HepG2 (cell line): Measurements from ENCODE around the gene CCDC116. TPM values are rescaled to one million over a fixed set of nuclear protein-coding genes. Genes with fewer than 3 reads are reported as not detected.

Experiments used
- ATAC-seq: fragments of 200-7000 bp; cut with Tn5 transposase; 3 replicates; pipeline ENCODE4 v1.9.1; 2020; ENCODE audit warnings: mild to moderate bottlenecking, moderate library complexity
- BruUV-seq: library from RNA; stranded (reverse); fragments of 400-500 nt; replicated peaks from 2 replicates; lab custom pipeline; 2021; lab: Mats Ljungman, UMichigan
- CTCF ChIA-PET: fragments of 300-600 bp; formaldehyde crosslinking; extraction: SDS; loops from one replicate; lab custom pipeline; 2021; ENCODE audit warnings: low total read pairs, inconsistent platforms, low intra/inter-chr PET ratio; lab: Yijun Ruan, JAX
- POLR2A ChIA-PET: fragments of 350-600 bp; sonication (Branson Sonifier 250); formaldehyde crosslinking; loops from one replicate; lab custom pipeline; 2020; ENCODE audit warnings: antibody characterized with exemption, inconsistent platforms; lab: Yijun Ruan, JAX
- DNase-seq: peaks from one replicate; pipeline ENCODE4 v3.0.0-alpha.2; 2015; ENCODE audit warnings: low spot score
- FAIRE-seq: peaks from 3 replicates; lab custom pipeline; 2011; peaks lifted over from hg19 to GRCh38; lab: Jason Lieb, UNC
- H2AFZ ChIP-seq: one replicate; pipeline ENCODE4 v1.6.1; 2011; ENCODE audit warnings: low read length, inconsistent platforms
- H3K27ac ChIP-seq: fragments of 300-600 bp; 3 replicates; pipeline ENCODE4 v1.8.0; 2011; ENCODE audit warnings: mixed run types, mild to moderate bottlenecking, mixed read lengths, low read length, inconsistent platforms; ENCODE audit not compliant: insufficient read depth; ENCODE audit errors: extremely low read length
- H3K27me3 ChIP-seq, 2 experiments: fragments of 200-600 bp in 1 of 2; 2 replicates in 1 of 2; 3 replicates in 1 of 2; pipeline versions ENCODE4 v1.6.0 to v1.8.0; 2011; ENCODE audit warnings: low read length in 2 of 2, mild to moderate bottlenecking in 2 of 2, moderate library complexity in 2 of 2, inconsistent platforms in 1 of 2; ENCODE audit not compliant: insufficient read depth in 2 of 2, control insufficient read depth in 1 of 2
- H3K36me3 ChIP-seq, 2 experiments: fragments of 200-600 bp in 1 of 2; replicated peaks in 1 of 2; 2 replicates in 1 of 2; 3 replicates in 1 of 2; pipeline versions ENCODE4 v1.5.1 to v1.8.0; 2011; ENCODE audit warnings: low read length in 2 of 2, inconsistent platforms in 1 of 2; ENCODE audit not compliant: insufficient read depth in 2 of 2, control insufficient read depth in 1 of 2
- H3K4me1 ChIP-seq: 2 replicates; pipeline ENCODE4 v1.5.1; 2012; ENCODE audit warnings: low read length, inconsistent platforms; ENCODE audit not compliant: insufficient read depth
- H3K4me2 ChIP-seq: 2 replicates; pipeline ENCODE4 v1.6.0; 2011; ENCODE audit warnings: low read depth, low read length, inconsistent platforms
- H3K4me3 ChIP-seq, 3 experiments: fragments of 200-600 bp in 1 of 3; sonication (generic), shearing (Covaris generic) in 1 of 3; replicated peaks in 1 of 3; 2 replicates each; pipeline ENCODE4 v1.5.1; 2011 to 2016; ENCODE audit warnings: low read length in 3 of 3, inconsistent platforms in 2 of 3, low read depth in 2 of 3, mild to moderate bottlenecking in 2 of 3, control low read depth in 1 of 3, mixed read lengths in 1 of 3; ENCODE audit not compliant: insufficient read depth in 1 of 3
- H3K79me2 ChIP-seq: one replicate; pipeline ENCODE4 v1.6.1; 2011; ENCODE audit warnings: low read length, inconsistent platforms; ENCODE audit not compliant: insufficient read depth
- H3K9ac ChIP-seq: 2 replicates; pipeline ENCODE4 v1.6.0; 2011; ENCODE audit warnings: mild to moderate bottlenecking, low read depth, low read length, inconsistent platforms; ENCODE audit not compliant: insufficient read depth
- H3K9me3 ChIP-seq: 2 replicates; pipeline ENCODE4 v1.5.1; 2012; ENCODE audit warnings: mild to moderate bottlenecking, low read length
- H4K20me1 ChIP-seq: 2 replicates; pipeline ENCODE4 v1.6.0; 2011; ENCODE audit warnings: inconsistent platforms, mild to moderate bottlenecking, low read length, moderate library complexity; ENCODE audit not compliant: insufficient read depth
- CBX5 ChIP-seq: sonication (generic); formaldehyde crosslinking; IDR thresholded peaks from 2 replicates; pipeline ENCODE4 v1.4.0; 2020; ENCODE audit warnings: missing genetic modification reagents, borderline replicate concordance
- KDM4B ChIP-seq: sonication (generic); formaldehyde crosslinking; IDR thresholded peaks from 2 replicates; pipeline ENCODE4 v1.4.0; 2020; ENCODE audit warnings: missing genetic modification reagents
- MIXL1 ChIP-seq: IDR thresholded peaks from 2 replicates; pipeline ENCODE4 v1.6.1; 2016
- NFYC ChIP-seq: IDR thresholded peaks from 2 replicates; pipeline ENCODE4 v1.6.1; 2016; ENCODE audit warnings: missing genetic modification reagents, missing compliant biosample characterization
- TGIF2 ChIP-seq: IDR thresholded peaks from 2 replicates; pipeline ENCODE4 v1.6.1; 2016; ENCODE audit warnings: control low read depth, missing compliant biosample characterization
- THYN1 ChIP-seq: sonication (generic); formaldehyde crosslinking; IDR thresholded peaks from 2 replicates; pipeline ENCODE4 v1.8.1; 2023; ENCODE audit warnings: low read depth, mild to moderate bottlenecking, moderate library complexity, missing genetic modification reagents, borderline replicate concordance
- XRCC5 ChIP-seq: fragments of 200-400 bp; formaldehyde crosslinking; optimal IDR thresholded peaks from 2 replicates; pipeline ENCODE3; 2017; ENCODE audit warnings: mild to moderate bottlenecking, low read length
- ZNF121 ChIP-seq: sonication (generic); formaldehyde crosslinking; IDR thresholded peaks from 2 replicates; pipeline ENCODE4 v1.5.0; 2020; ENCODE audit warnings: mild to moderate bottlenecking, missing genetic modification reagents
- ZNF160 ChIP-seq: sonication (generic); formaldehyde crosslinking; IDR thresholded peaks from 2 replicates; pipeline ENCODE4 v1.8.0; 2022; ENCODE audit warnings: mild to moderate bottlenecking, inconsistent platforms, missing genetic modification reagents
- ZNF3 ChIP-seq: IDR thresholded peaks from 2 replicates; pipeline ENCODE4 v1.7.0; 2017; ENCODE audit warnings: inconsistent platforms
- WGBS: methylation state at CpG from one replicate; pipeline ENCODE4 v1.1.6; 2017; ENCODE audit warnings: low lambda C conversion rate; 5-methylcytosine and 5-hydroxymethylcytosine counted together
- in situ Hi-C: cut with HindIII; loops from 2 replicates; pipeline ENCODE4 v1.10.0; 2017; ENCODE audit warnings: low pct_unique_long_range_greater_than_20kb; ENCODE audit not compliant: extremely low pct_ligation_motif_present
- intact Hi-C: fragments of 100-400 bp; cut with micrococcal nuclease; formaldehyde crosslinking; loops from one replicate; pipeline ENCODE4 v1.10.0; 2022; ENCODE audit not compliant: unreplicated experiment
- polyA plus RNA-seq, 8 experiments: library from polyadenylated mRNA; depleted of rRNA in 3 of 8; stranded (reverse) in 7 of 8; unstranded in 1 of 8; fragments of >200 nt; fragmentation: Illumina TruSeq in 4 of 8; extraction: Trizol in 4 of 8; gene quantifications; 2 replicates each; pipeline versions ENCODE4 v1.2.1 to v1.2.3, GENCODE V29; 2011 to 2016; ENCODE audit warnings: low read depth in 4 of 8, missing spikeins in 1 of 8, mixed read lengths in 1 of 8; ENCODE audit not compliant: insufficient read depth in 1 of 8
- total RNA-seq, 5 experiments: library from RNA; depleted of rRNA; stranded (reverse); fragments of >200 nt; fragmentation: Illumina TruSeq; extraction: Trizol; gene quantifications; 2 replicates each; pipeline ENCODE4 v1.2.3, GENCODE V29; 2016; ENCODE audit warnings: low read depth in 1 of 5
- TF ChIP-seq, protein P1 (sequence below): sonication (generic); formaldehyde crosslinking; IDR thresholded peaks from 2 replicates; pipeline ENCODE4 v1.8.0; 2022; ENCODE audit warnings: missing genetic modification reagents, mild to moderate bottlenecking, moderate library complexity, borderline replicate concordance

CCDC116 gene
- total and polyA plus RNA-seq, 2 of the 13 experiments (the other 11 are each of a cell fraction or from before 2014, with no cell fraction given), result 0.15 to 0.33 TPM

DNA sequence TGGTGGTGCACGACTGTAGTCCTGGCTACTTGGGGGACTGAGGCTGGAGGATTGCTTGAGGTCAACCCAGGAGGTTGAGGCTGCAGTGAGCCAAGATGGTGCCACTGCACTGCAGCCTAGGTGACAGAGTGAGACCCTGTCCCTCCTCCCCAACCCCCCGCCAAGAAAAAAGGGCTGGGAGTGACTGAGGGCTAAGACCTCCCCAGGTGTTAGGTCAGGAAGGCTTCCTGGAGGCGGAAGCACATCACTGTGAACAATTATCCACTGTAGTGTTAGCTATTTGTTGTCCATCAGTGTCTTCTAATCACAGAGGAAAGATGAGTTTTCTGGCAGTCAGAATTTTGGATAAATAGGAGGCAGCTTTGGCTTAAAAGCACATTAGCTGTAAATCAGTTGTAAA, 11.5 kb upstream of the CCDC116 start:
- TF ChIP-seq CBX5 (CRISPR knock-in tag) (no peak), ZNF3 (CRISPR knock-in tag) (no peak), NFYC (CRISPR knock-in tag) (no peak), THYN1 (CRISPR knock-in tag) (no peak), MIXL1 (CRISPR knock-in tag) (no peak), ZNF160 (no peak), XRCC5 (no peak), ZNF121 (CRISPR knock-in tag) (no peak), TGIF2 (CRISPR knock-in tag) (no peak), KDM4B (CRISPR knock-in tag) (no peak)
- TF ChIP-seq, protein P1, sequence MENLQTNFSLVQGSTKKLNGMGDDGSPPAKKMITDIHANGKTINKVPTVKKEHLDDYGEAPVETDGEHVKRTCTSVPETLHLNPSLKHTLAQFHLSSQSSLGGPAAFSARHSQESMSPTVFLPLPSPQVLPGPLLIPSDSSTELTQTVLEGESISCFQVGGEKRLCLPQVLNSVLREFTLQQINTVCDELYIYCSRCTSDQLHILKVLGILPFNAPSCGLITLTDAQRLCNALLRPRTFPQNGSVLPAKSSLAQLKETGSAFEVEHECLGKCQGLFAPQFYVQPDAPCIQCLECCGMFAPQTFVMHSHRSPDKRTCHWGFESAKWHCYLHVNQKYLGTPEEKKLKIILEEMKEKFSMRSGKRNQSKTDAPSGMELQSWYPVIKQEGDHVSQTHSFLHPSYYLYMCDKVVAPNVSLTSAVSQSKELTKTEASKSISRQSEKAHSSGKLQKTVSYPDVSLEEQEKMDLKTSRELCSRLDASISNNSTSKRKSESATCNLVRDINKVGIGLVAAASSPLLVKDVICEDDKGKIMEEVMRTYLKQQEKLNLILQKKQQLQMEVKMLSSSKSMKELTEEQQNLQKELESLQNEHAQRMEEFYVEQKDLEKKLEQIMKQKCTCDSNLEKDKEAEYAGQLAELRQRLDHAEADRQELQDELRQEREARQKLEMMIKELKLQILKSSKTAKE (CRISPR knock-in tag), result no peak
- Histone ChIP-seq H3K9me3 (no peaks in the 10 kb centered on the region), H3K79me2 (peaks cover 14% of the 10 kb centered on the region), H3K9ac (no peak overlapping the region), H3K4me2 (no peak overlapping the region), H3K4me1 (no peaks in the 10 kb centered on the region), H2AFZ (no peak overlapping the region), H3K4me3 (no peak overlapping the region), H3K36me3 (peaks cover 0 to 53% of the 10 kb centered on the region in 2 experiments; a peak in 4 of 5 replicates), H3K27ac (no peak overlapping the region), H3K27me3 (no peaks in the 10 kb centered on the region), H4K20me1 (peaks cover 27% of the 10 kb centered on the region)
- no TSS peak for BruUV-seq
- ChIA-PET CTCF (no interaction called here), POLR2A (no interaction called here)
- in situ Hi-C loops, result no loop called here
- WGBS, result 86% methylated on average over 3 of the region's 3 CpGs
- ATAC-seq (no peak), FAIRE-seq (no peak), DNase-seq (no peak)
- intact Hi-C loops, result no loop called here
